HCT116 (cell line): ENCODE data around the gene MAPK14.

Experiments
- CEBPB ChIP-seq: IDR thresholded peaks from 2 replicates; pipeline ENCODE4 v1.6.1; 2012; ENCODE audit warnings: low read depth
- EZH2 ChIP-seq: fragments of 200-600 bp; sonication (generic); IDR thresholded peaks from 2 replicates; pipeline ENCODE4 v1.6.1; 2017; ENCODE audit warnings: antibody characterized with exemption, mixed run types
- EZH2phosphoT487 ChIP-seq: fragments of 200-600 bp; IDR thresholded peaks from 2 replicates; pipeline ENCODE4 v1.6.1; 2018; ENCODE audit warnings: antibody characterized with exemption, borderline replicate concordance
- POLR2A ChIP-seq: IDR thresholded peaks from 2 replicates; pipeline ENCODE4 v1.7.0; 2011; ENCODE audit warnings: borderline replicate concordance; ENCODE audit not compliant: insufficient read depth, insufficient read length; ENCODE audit errors: extremely low read depth
- POLR2AphosphoS5 ChIP-seq: IDR thresholded peaks from 2 replicates; pipeline ENCODE4 v1.6.1; 2011; ENCODE audit warnings: mild to moderate bottlenecking, low read depth, low read length, moderate library complexity
- RAD21 ChIP-seq: IDR thresholded peaks from 2 replicates; pipeline ENCODE4 v1.6.1; 2012; ENCODE audit warnings: low read depth, mild to moderate bottlenecking
- SIN3A ChIP-seq: IDR thresholded peaks from 2 replicates; pipeline ENCODE4 v1.6.1; 2012; ENCODE audit warnings: low read depth
- SP1 ChIP-seq: IDR thresholded peaks from 2 replicates; pipeline ENCODE4 v1.6.1; 2012; ENCODE audit warnings: low read depth
- YY1 ChIP-seq: IDR thresholded peaks from 2 replicates; pipeline ENCODE4 v1.6.1; 2011; ENCODE audit warnings: low read length, low read depth, moderate library complexity, mild to moderate bottlenecking; ENCODE audit not compliant: insufficient replicate concordance; ENCODE audit errors: extremely low read depth
- ZNF274 ChIP-seq: fragments of 200-500 bp; sonication (Bioruptor generic); IDR thresholded peaks from 2 replicates; pipeline ENCODE4 v1.6.1; 2014; ENCODE audit warnings: mild to moderate bottlenecking, low read depth, low read length, inconsistent platforms
- TF ChIP-seq, protein P1 (sequence below), 3 experiments: fragments of 200-600 bp in 1 of 3; sonication (generic) in 1 of 3; IDR thresholded peaks in 2 of 3; conservative IDR thresholded peaks in 1 of 3; 2 replicates each; pipeline ENCODE4 v1.5.1; 2012 to 2017; ENCODE audit warnings: low read depth in 2 of 3, low read length in 2 of 3, antibody characterized with exemption in 1 of 3, borderline replicate concordance in 1 of 3, control low read depth in 1 of 3, mild to moderate bottlenecking in 1 of 3, mixed read lengths in 1 of 3, mixed run types in 1 of 3, moderate library complexity in 1 of 3; ENCODE audit not compliant: insufficient read depth in 1 of 3
- TF ChIP-seq, protein P2 (sequence below): IDR thresholded peaks from 2 replicates; pipeline ENCODE4 v1.6.1; 2012; ENCODE audit warnings: low read depth
- TF ChIP-seq, protein P3 (sequence below): IDR thresholded peaks from 2 replicates; pipeline ENCODE4 v1.6.1; 2012
- TF ChIP-seq, protein P4 (sequence below): IDR thresholded peaks from 2 replicates; pipeline ENCODE4 v1.6.1; 2011; ENCODE audit warnings: mild to moderate bottlenecking, low read length, moderate library complexity; ENCODE audit not compliant: insufficient replicate concordance; ENCODE audit errors: extremely low read depth

DNA sequence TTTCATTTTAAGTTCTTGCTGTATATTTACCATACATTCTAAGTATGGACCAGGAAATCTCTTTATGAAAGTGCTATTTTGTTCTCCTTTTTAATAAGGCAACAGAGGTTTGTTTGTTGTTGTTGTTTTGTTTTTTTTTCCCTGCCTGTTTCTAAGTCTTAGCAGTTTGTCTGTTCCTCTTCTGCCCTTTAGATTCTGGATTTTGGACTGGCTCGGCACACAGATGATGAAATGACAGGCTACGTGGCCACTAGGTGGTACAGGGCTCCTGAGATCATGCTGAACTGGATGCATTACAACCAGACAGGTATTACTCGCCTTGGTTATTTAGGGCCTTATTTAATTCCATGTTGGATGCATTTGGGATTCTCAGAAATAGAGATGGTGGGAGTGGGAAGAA, 48.0 kb downstream of the MAPK14 start:
- TF ChIP-seq, protein P1, sequence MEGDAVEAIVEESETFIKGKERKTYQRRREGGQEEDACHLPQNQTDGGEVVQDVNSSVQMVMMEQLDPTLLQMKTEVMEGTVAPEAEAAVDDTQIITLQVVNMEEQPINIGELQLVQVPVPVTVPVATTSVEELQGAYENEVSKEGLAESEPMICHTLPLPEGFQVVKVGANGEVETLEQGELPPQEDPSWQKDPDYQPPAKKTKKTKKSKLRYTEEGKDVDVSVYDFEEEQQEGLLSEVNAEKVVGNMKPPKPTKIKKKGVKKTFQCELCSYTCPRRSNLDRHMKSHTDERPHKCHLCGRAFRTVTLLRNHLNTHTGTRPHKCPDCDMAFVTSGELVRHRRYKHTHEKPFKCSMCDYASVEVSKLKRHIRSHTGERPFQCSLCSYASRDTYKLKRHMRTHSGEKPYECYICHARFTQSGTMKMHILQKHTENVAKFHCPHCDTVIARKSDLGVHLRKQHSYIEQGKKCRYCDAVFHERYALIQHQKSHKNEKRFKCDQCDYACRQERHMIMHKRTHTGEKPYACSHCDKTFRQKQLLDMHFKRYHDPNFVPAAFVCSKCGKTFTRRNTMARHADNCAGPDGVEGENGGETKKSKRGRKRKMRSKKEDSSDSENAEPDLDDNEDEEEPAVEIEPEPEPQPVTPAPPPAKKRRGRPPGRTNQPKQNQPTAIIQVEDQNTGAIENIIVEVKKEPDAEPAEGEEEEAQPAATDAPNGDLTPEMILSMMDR (IDR thresholded peaks at IDR 0.05 in 2 of 3, conservative IDR thresholded peaks at IDR 0.05 in 1 of 3; ENCODE audit: borderline replicate concordance in 1 of 3, insufficient read depth in 1 of 3, low read depth in 2 of 3, low read length in 2 of 3): peak in 2 of 3 experiments; percentile 55 to 60; a peak in 4 of 6 replicates
- no peak for TF ChIP-seq YY1
- 0 out of 2 replicates have a peak, but pooled peaks have one; percentile 22 for TF ChIP-seq RAD21
- TF ChIP-seq, protein P2, sequence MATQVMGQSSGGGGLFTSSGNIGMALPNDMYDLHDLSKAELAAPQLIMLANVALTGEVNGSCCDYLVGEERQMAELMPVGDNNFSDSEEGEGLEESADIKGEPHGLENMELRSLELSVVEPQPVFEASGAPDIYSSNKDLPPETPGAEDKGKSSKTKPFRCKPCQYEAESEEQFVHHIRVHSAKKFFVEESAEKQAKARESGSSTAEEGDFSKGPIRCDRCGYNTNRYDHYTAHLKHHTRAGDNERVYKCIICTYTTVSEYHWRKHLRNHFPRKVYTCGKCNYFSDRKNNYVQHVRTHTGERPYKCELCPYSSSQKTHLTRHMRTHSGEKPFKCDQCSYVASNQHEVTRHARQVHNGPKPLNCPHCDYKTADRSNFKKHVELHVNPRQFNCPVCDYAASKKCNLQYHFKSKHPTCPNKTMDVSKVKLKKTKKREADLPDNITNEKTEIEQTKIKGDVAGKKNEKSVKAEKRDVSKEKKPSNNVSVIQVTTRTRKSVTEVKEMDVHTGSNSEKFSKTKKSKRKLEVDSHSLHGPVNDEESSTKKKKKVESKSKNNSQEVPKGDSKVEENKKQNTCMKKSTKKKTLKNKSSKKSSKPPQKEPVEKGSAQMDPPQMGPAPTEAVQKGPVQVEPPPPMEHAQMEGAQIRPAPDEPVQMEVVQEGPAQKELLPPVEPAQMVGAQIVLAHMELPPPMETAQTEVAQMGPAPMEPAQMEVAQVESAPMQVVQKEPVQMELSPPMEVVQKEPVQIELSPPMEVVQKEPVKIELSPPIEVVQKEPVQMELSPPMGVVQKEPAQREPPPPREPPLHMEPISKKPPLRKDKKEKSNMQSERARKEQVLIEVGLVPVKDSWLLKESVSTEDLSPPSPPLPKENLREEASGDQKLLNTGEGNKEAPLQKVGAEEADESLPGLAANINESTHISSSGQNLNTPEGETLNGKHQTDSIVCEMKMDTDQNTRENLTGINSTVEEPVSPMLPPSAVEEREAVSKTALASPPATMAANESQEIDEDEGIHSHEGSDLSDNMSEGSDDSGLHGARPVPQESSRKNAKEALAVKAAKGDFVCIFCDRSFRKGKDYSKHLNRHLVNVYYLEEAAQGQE: no peak
- no peak for TF ChIP-seq EZH2phosphoT487
- TF ChIP-seq POLR2A: no peak
- no peak for TF ChIP-seq CEBPB
- no peak for TF ChIP-seq SP1
- TF ChIP-seq POLR2AphosphoS5: no peak
- TF ChIP-seq EZH2: no peak
- TF ChIP-seq, protein P3, sequence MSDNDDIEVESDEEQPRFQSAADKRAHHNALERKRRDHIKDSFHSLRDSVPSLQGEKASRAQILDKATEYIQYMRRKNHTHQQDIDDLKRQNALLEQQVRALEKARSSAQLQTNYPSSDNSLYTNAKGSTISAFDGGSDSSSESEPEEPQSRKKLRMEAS: no peak
- no peak for TF ChIP-seq SIN3A
- TF ChIP-seq, protein P4, sequence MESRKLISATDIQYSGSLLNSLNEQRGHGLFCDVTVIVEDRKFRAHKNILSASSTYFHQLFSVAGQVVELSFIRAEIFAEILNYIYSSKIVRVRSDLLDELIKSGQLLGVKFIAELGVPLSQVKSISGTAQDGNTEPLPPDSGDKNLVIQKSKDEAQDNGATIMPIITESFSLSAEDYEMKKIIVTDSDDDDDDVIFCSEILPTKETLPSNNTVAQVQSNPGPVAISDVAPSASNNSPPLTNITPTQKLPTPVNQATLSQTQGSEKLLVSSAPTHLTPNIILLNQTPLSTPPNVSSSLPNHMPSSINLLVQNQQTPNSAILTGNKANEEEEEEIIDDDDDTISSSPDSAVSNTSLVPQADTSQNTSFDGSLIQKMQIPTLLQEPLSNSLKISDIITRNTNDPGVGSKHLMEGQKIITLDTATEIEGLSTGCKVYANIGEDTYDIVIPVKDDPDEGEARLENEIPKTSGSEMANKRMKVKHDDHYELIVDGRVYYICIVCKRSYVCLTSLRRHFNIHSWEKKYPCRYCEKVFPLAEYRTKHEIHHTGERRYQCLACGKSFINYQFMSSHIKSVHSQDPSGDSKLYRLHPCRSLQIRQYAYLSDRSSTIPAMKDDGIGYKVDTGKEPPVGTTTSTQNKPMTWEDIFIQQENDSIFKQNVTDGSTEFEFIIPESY: no peak
- TF ChIP-seq ZNF274: no peak
